ENCODE measurements around the gene KRTAP4-3. TPM values are rescaled to one million over a fixed set of nuclear protein-coding genes. Genes with fewer than 3 reads are reported as not detected.
"Not testable (repeated sequence)": the region's sequence is repeated elsewhere in the genome, so short reads cannot be mapped to it uniquely, and the experiment has no call there.

Gene KRTAP4-3
- total RNA-seq, 4 donors from 2014 or later, result not detected

- Histone ChIP-seq H3K4me3 (no peak overlapping the region), H3K27me3 (peaks cover 0 to 5% (median 0%) of the 10 kb centered on the region in 4 donors), H3K9me3 (no peaks in the 10 kb centered on the region), H3K36me3 (no peaks in the 10 kb centered on the region), H3K4me1 (no peaks in the 10 kb centered on the region), H3K27ac (no peak overlapping the region)
- no peak for TF ChIP-seq POLR2A (IDR thresholded peaks at IDR 0.05)
- TF ChIP-seq CTCF (IDR thresholded peaks at IDR 0.05), result no peak
- WGBS, 2 donors, result 45 to 64% methylated on average over 2 of the region's 2 CpGs
- DNase-seq, result no peak
- intact Hi-C loops (cut with DNase I), result no loop called here
Measured at GRCh38 chr17:41133880-41134735, 33.9 kb downstream of the KRTAP4-3 start.

- no peaks in the 10 kb centered on the region for H3K36me3 ChIP-seq
- no peaks in the 10 kb centered on the region for H3K9me3 ChIP-seq
- intact Hi-C loops (cut with DNase I), result no loop called here
- H3K4me1 ChIP-seq, result no peaks in the 10 kb centered on the region
- peaks cover 0 to 5% (median 0%) of the 10 kb centered on the region in 4 donors for H3K27me3 ChIP-seq
- DNase-seq, result no peak
- 34 to 53% methylated on average over 3 of the region's 3 CpGs for WGBS, 2 donors
- H3K4me3 ChIP-seq, result no peak overlapping the region
- H3K27ac ChIP-seq, result no peak overlapping the region
- no peak for TF ChIP-seq POLR2A (IDR thresholded peaks at IDR 0.05)
- TF ChIP-seq CTCF (IDR thresholded peaks at IDR 0.05), result no peak
Measured at GRCh38 chr17:41131979-41132378, 36.0 kb downstream of the KRTAP4-3 start.

- TF ChIP-seq POLR2A (IDR thresholded peaks at IDR 0.05) (no peak), CTCF (IDR thresholded peaks at IDR 0.05) (no peak)
- Histone ChIP-seq H3K4me1 (no peaks in the 10 kb centered on the region), H3K36me3 (no peaks in the 10 kb centered on the region), H3K27ac (no peak overlapping the region), H3K27me3 (peaks cover 0 to 13% (median 0%) of the 10 kb centered on the region in 4 donors), H3K9me3 (no peaks in the 10 kb centered on the region), H3K4me3 (no peak overlapping the region)
- WGBS, 2 donors, result 35 to 55% methylated on average over 1 of the region's 1 CpG
- DNase-seq, result no peak
- intact Hi-C loops (cut with DNase I), result no loop called here
Measured at GRCh38 chr17:41127371-41127770, 40.6 kb downstream of the KRTAP4-3 start.

GRCh38 chr17:41126412-41126811 lies 41.6 kb downstream of the KRTAP4-3 start:
- Histone ChIP-seq H3K9me3 (no peaks in the 10 kb centered on the region), H3K27me3 (peaks cover 0 to 18% (median 0%) of the 10 kb centered on the region in 4 donors), H3K36me3 (no peaks in the 10 kb centered on the region), H3K4me3 (no peak overlapping the region), H3K27ac (no peak overlapping the region), H3K4me1 (no peaks in the 10 kb centered on the region)
- no peak for DNase-seq
- WGBS, 2 donors, result 88 to 94% methylated on average over 3 of the region's 3 CpGs
- no peak for TF ChIP-seq POLR2A (IDR thresholded peaks at IDR 0.05)
- TF ChIP-seq CTCF (IDR thresholded peaks at IDR 0.05), result no peak
- intact Hi-C loops (cut with DNase I), result no loop called here

GRCh38 chr17:41125064-41125463 lies 43.0 kb downstream of the KRTAP4-3 start:
- Histone ChIP-seq H3K27ac (no peak overlapping the region), H3K4me1 (no peaks in the 10 kb centered on the region), H3K36me3 (no peaks in the 10 kb centered on the region), H3K9me3 (no peaks in the 10 kb centered on the region), H3K4me3 (no peak overlapping the region), H3K27me3 (peaks cover 0 to 15% (median 0%) of the 10 kb centered on the region in 4 donors)
- no peak for DNase-seq
- intact Hi-C loops (cut with DNase I), result no loop called here
- 91 to 97% methylated on average over 2 of the region's 2 CpGs for WGBS, 2 donors
- TF ChIP-seq CTCF (IDR thresholded peaks at IDR 0.05), result no peak
- no peak for TF ChIP-seq POLR2A (IDR thresholded peaks at IDR 0.05)

- whole genome bisulfite sequencing, 2 donors, result 80 to 100% methylated on average over 1 to 2 of the region's 3 CpGs
- H3K4me3 ChIP-seq; intact Hi-C loops (cut with DNase I): not testable (repeated sequence)
Measured at GRCh38 chr17:41123991-41124371, 44.0 kb downstream of the KRTAP4-3 start, which contains the start of gene KRTAP4-12. KRTAP4-12 (minus strand) TSS chr17:41124182; CDS start chr17:41124122, 60 bp downstream.

GRCh38 chr17:41123292-41123990 lies 44.6 kb downstream of the KRTAP4-3 start:
- H3K27ac ChIP-seq; H3K36me3 ChIP-seq; H3K4me3 ChIP-seq; intact Hi-C loops (cut with DNase I); H3K9me3 ChIP-seq; H3K4me1 ChIP-seq; DNase-seq: not testable (repeated sequence)
- H3K27me3 ChIP-seq, result peaks cover 0 to 15% (median 0%) of the 10 kb centered on the region in 4 donors
- WGBS, 2 donors, result 87 to 89% methylated on average over 8 of the region's 12 CpGs

More at GRCh38 chr17:41123991-41124371, 44.0 kb downstream of the KRTAP4-3 start, which contains the start of gene KRTAP4-12:
- DNase-seq, H3K9me3 ChIP-seq, H3K4me1 ChIP-seq, H3K27ac ChIP-seq, H3K36me3 ChIP-seq: not testable (repeated sequence)
- H3K27me3 ChIP-seq, result peaks cover 0 to 15% (median 0%) of the 10 kb centered on the region in 4 donors
